SK-N-SH (cell line): ENCODE measurements around the gene CFAP69. TPM values are rescaled to one million over a fixed set of nuclear protein-coding genes. Genes with fewer than 3 reads are reported as not detected.

ENCODE experiments used
- CTCF ChIA-PET: fragments of 300-600, 350-600 bp; formaldehyde crosslinking; extraction: SDS; loops from one replicate; lab custom pipeline; 2021; lab: Yijun Ruan, JAX
- POLR2A ChIA-PET: fragments of 350-600 bp; sonication (Branson Sonifier 250); formaldehyde crosslinking; extraction: SDS; loops from one replicate; lab custom pipeline; 2020; ENCODE audit warnings: antibody characterized with exemption, inconsistent platforms; lab: Yijun Ruan, JAX
- DNase-seq: peaks from one replicate; pipeline ENCODE4 v3.0.0; 2012
- H2AFZ ChIP-seq: fragments of 200-600 bp; sonication (generic); 2 replicates; pipeline ENCODE4 v1.8.1; 2016; ENCODE audit warnings: antibody characterized with exemption, mild to moderate bottlenecking, low read depth
- H3F3A ChIP-seq: fragments of 200-600 bp; sonication (generic); replicated peaks from 2 replicates; pipeline ENCODE3; 2016; ENCODE audit warnings: antibody characterized with exemption, mild to moderate bottlenecking; ENCODE audit not compliant: insufficient read depth
- H3K27ac ChIP-seq, 2 experiments: fragments of 200-500 bp in 1 of 2; fragments of 200-600 bp in 1 of 2; sonication (Bioruptor generic) in 1 of 2; sonication (generic), shearing (Covaris generic) in 1 of 2; 2 replicates each; pipeline versions ENCODE4 v1.5.1 to v1.6.1; 2014 to 2016; ENCODE audit warnings: low read depth in 2 of 2, inconsistent platforms in 1 of 2, low read length in 1 of 2, mild to moderate bottlenecking in 1 of 2, mixed read lengths in 1 of 2
- H3K27me3 ChIP-seq: fragments of 200-600 bp; sonication (generic), shearing (Covaris generic); 2 replicates; pipeline ENCODE4 v1.6.1; 2016; ENCODE audit warnings: mixed run types; ENCODE audit not compliant: insufficient read depth
- H3K36me3 ChIP-seq, 2 experiments: fragments of 200-500 bp in 1 of 2; fragments of 200-600 bp in 1 of 2; sonication (Bioruptor generic) in 1 of 2; sonication (generic) in 1 of 2; replicated peaks in 1 of 2; 2 replicates each; pipeline versions ENCODE3 to v1.5.1; 2014 to 2016; ENCODE audit warnings: low read length in 1 of 2, mild to moderate bottlenecking in 1 of 2; ENCODE audit not compliant: insufficient read depth in 2 of 2, control insufficient read depth in 1 of 2
- H3K4me1 ChIP-seq, 2 experiments: fragments of 200-500 bp in 1 of 2; fragments of 200-600 bp in 1 of 2; sonication (Bioruptor generic) in 1 of 2; sonication (generic), shearing (Covaris generic) in 1 of 2; 2 replicates each; pipeline versions ENCODE4 v1.5.1 to v1.6.1; 2014 to 2016; ENCODE audit warnings: low read depth in 1 of 2, low read length in 1 of 2, mixed run types in 1 of 2; ENCODE audit not compliant: insufficient read depth in 2 of 2, control insufficient read depth in 1 of 2
- H3K4me2 ChIP-seq: fragments of 200-600 bp; sonication (generic), shearing (Covaris generic); 2 replicates; pipeline ENCODE4 v1.6.1; 2017; ENCODE audit warnings: mixed run types
- H3K4me3 ChIP-seq, 2 experiments: fragments of 200-500 bp in 1 of 2; fragments of 200-600 bp in 1 of 2; sonication (Bioruptor generic) in 1 of 2; sonication (generic), shearing (Covaris generic) in 1 of 2; 2 replicates each; pipeline versions ENCODE4 v1.5.1 to v1.8.1; 2014 to 2016; ENCODE audit warnings: low read depth in 2 of 2, inconsistent platforms in 1 of 2, low read length in 1 of 2, mild to moderate bottlenecking in 1 of 2, mixed read lengths in 1 of 2, moderate library complexity in 1 of 2
- H3K79me2 ChIP-seq: fragments of 200-600 bp; sonication (generic); 2 replicates; pipeline ENCODE4 v1.8.1; 2017; ENCODE audit warnings: mild to moderate bottlenecking; ENCODE audit not compliant: insufficient read depth
- H3K9ac ChIP-seq: fragments of 200-600 bp; sonication (generic); 2 replicates; pipeline ENCODE4 v1.6.1; 2017; ENCODE audit warnings: mixed run types
- H3K9me2 ChIP-seq: fragments of 200-600 bp; sonication (generic); 2 replicates; pipeline ENCODE4 v1.6.1; 2017; ENCODE audit warnings: mixed run types
- H3K9me3 ChIP-seq: fragments of 200-600 bp; sonication (generic); 2 replicates; pipeline ENCODE4 v1.6.1; 2017; ENCODE audit warnings: mixed run types, mild to moderate bottlenecking, moderate library complexity
- H4K20me1 ChIP-seq: fragments of 200-600 bp; sonication (generic); 2 replicates; pipeline ENCODE4 v1.6.1; 2017; ENCODE audit warnings: mild to moderate bottlenecking, mixed run types; ENCODE audit not compliant: insufficient read depth
- ELF1 ChIP-seq: IDR thresholded peaks from 2 replicates; pipeline ENCODE4 v1.4.0; 2012
- EP300 ChIP-seq, 2 experiments: IDR thresholded peaks; 2 replicates each; pipeline versions ENCODE4 v1.4.0 to v1.6.1; 2012; ENCODE audit warnings: borderline replicate concordance in 1 of 2, low read depth in 1 of 2, low read length in 1 of 2
- FOXJ3 ChIP-seq: sonication (generic); formaldehyde crosslinking; IDR thresholded peaks from 2 replicates; pipeline ENCODE4 v1.5.1; 2020; ENCODE audit warnings: mild to moderate bottlenecking, missing genetic modification reagents
- GABPA ChIP-seq: IDR thresholded peaks from 2 replicates; pipeline ENCODE4 v1.4.0; 2012; ENCODE audit warnings: low read depth, mild to moderate bottlenecking
- GATA2 ChIP-seq: sonication (generic); formaldehyde crosslinking; IDR thresholded peaks from 2 replicates; pipeline ENCODE4 v1.5.0; 2020; ENCODE audit warnings: mild to moderate bottlenecking, missing genetic modification reagents
- MEF2A ChIP-seq: IDR thresholded peaks from 2 replicates; pipeline ENCODE4 v1.4.0; 2012; ENCODE audit warnings: low read depth, borderline replicate concordance
- NFIC ChIP-seq: IDR thresholded peaks from 2 replicates; pipeline ENCODE4 v1.4.0; 2012; ENCODE audit warnings: borderline replicate concordance
- RAD21 ChIP-seq: IDR thresholded peaks from 2 replicates; pipeline ENCODE4 v1.6.1; 2012; ENCODE audit warnings: mild to moderate bottlenecking, low read length
- RCOR1 ChIP-seq: fragments of 150-350 bp; IDR thresholded peaks from 2 replicates; pipeline ENCODE4 v1.6.1; 2017; ENCODE audit warnings: antibody characterized with exemption, low read length
- RFX5 ChIP-seq: IDR thresholded peaks from 2 replicates; pipeline ENCODE4 v1.6.1; 2012; ENCODE audit warnings: mild to moderate bottlenecking, improper control_type of control experiment, low read length
- SIN3A ChIP-seq: IDR thresholded peaks from 2 replicates; pipeline ENCODE4 v1.6.1; 2012; ENCODE audit warnings: low read depth, mild to moderate bottlenecking, low read length, moderate library complexity, borderline replicate concordance
- TEAD4 ChIP-seq: IDR thresholded peaks from 2 replicates; pipeline ENCODE4 v1.4.0; 2012; ENCODE audit warnings: mild to moderate bottlenecking, borderline replicate concordance; ENCODE audit not compliant: insufficient read depth
- USF1 ChIP-seq: IDR thresholded peaks from 2 replicates; pipeline ENCODE4 v1.4.0; 2012; ENCODE audit warnings: low read depth, borderline replicate concordance
- YY1 ChIP-seq: IDR thresholded peaks from 2 replicates; pipeline ENCODE4 v1.4.0; 2012; ENCODE audit warnings: low read depth, mild to moderate bottlenecking
- WGBS: methylation state at CpG from one replicate; pipeline ENCODE4 v1.1.6; 2017; ENCODE audit warnings: low lambda C conversion rate; 5-methylcytosine and 5-hydroxymethylcytosine counted together
- polyA plus RNA-seq, 3 experiments: library from polyadenylated mRNA; depleted of rRNA; stranded (reverse); fragments of >200 nt; gene quantifications; 2 replicates each; pipeline ENCODE4 v1.2.3, GENCODE V29; 2012

CFAP69 gene
- polyA plus RNA-seq, 1 of the 3 experiments (the other 2 are of a cell fraction) = 2.3 TPM

GRCh38 chr7:90207956-90208355 is 37.0 kb upstream of the CFAP69 start:
- POLR2A ChIA-PET = no interaction called here

GRCh38 chr7:90209776-90210175 is 35.2 kb upstream of the CFAP69 start:
- no peak overlapping the region for H3K9ac ChIP-seq
- CTCF ChIA-PET = interaction anchor here (0.8 to 3.0 kb wide), 2 partner anchors 10 to 218 kb away, joined by 3 to 17 read pairs; no protein-coding TSS in a partner anchor
- DNase-seq = no peak
- H3K4me1 ChIP-seq = peaks cover 6 to 11% of the 10 kb centered on the region in 2 experiments; a peak in 2 of 4 replicates
- H3K36me3 ChIP-seq = no peaks in the 10 kb centered on the region
- no peaks in the 10 kb centered on the region for H3K27me3 ChIP-seq
- no peak overlapping the region for H3K4me2 ChIP-seq
- WGBS = 88% methylated on average over 1 of the region's 1 CpG
- H4K20me1 ChIP-seq = no peaks in the 10 kb centered on the region
- H3K27ac ChIP-seq = no peak overlapping the region
- H3K9me2 ChIP-seq = no peaks in the 10 kb centered on the region; the same call in 1 of the 2 replicates
- TF ChIP-seq USF1 (no peak), TEAD4 (no peak), YY1 (no peak), MEF2A (no peak), EP300 (IDR thresholded peaks at IDR 0.05; ENCODE audit: borderline replicate concordance in 1 of 2, low read depth in 1 of 2, low read length in 1 of 2) (no peak)
- 0 out of 2 replicates have a peak overlapping the region, but pooled peaks have one; percentile 7 for H2AFZ ChIP-seq
- H3F3A ChIP-seq = no peaks in the 10 kb centered on the region
- POLR2A ChIA-PET = no interaction called here
- H3K9me3 ChIP-seq = no peaks in the 10 kb centered on the region
- peaks cover 6% of the 10 kb centered on the region; the same call in 1 of the 2 replicates for H3K79me2 ChIP-seq
- H3K4me3 ChIP-seq = no peak overlapping the region

More at GRCh38 chr7:90207956-90208355, 37.0 kb upstream of the CFAP69 start:
- H3K9ac ChIP-seq = no peak overlapping the region
- no peak overlapping the region for H3K4me2 ChIP-seq
- H3K9me2 ChIP-seq = no peaks in the 10 kb centered on the region; the same call in 1 of the 2 replicates
- peaks cover 2 to 11% of the 10 kb centered on the region in 2 experiments; a peak in 2 of 4 replicates for H3K4me1 ChIP-seq
- no peak overlapping the region for H2AFZ ChIP-seq
- no peak overlapping the region for H3K27ac ChIP-seq
- CTCF ChIA-PET = interaction anchor here (0.8 to 1.1 kb wide), 2 partner anchors 29 to 39 kb away, joined by 3 read pairs; no protein-coding TSS in a partner anchor
- H3K36me3 ChIP-seq = no peaks in the 10 kb centered on the region
- H3K79me2 ChIP-seq = peaks cover 6% of the 10 kb centered on the region; the same call in 1 of the 2 replicates
- no peak overlapping the region for H3K4me3 ChIP-seq
- no peak for DNase-seq
- 68% methylated on average over 1 of the region's 1 CpG for WGBS
- H3K27me3 ChIP-seq = no peaks in the 10 kb centered on the region
- TF ChIP-seq MEF2A (no peak), GABPA (no peak), GATA2 (CRISPR knock-in tag) (no peak), NFIC (no peak), YY1 (no peak), RAD21 (no peak), FOXJ3 (no peak), ELF1 (no peak), RCOR1 (no peak), EP300 (IDR thresholded peaks at IDR 0.05; ENCODE audit: borderline replicate concordance in 1 of 2, low read depth in 1 of 2, low read length in 1 of 2) (no peak), SIN3A (no peak), RFX5 (no peak)
- no peaks in the 10 kb centered on the region for H3K9me3 ChIP-seq
- no peaks in the 10 kb centered on the region for H3F3A ChIP-seq
- H4K20me1 ChIP-seq = no peaks in the 10 kb centered on the region
